PC-3 (cell line): ENCODE data around the gene MYBPH. TPM values are rescaled to one million over a fixed set of nuclear protein-coding genes. Genes with fewer than 3 reads are reported as not detected.

ENCODE experiments used
- ATAC-seq: fragments of 200-7000 bp; cut with Tn5 transposase; 2 replicates; pipeline ENCODE4 v1.9.1; 2020; ENCODE audit warnings: mild to moderate bottlenecking, moderate library complexity
- BruUV-seq: library from RNA; stranded (reverse); fragments of 400-500 nt; replicated peaks from 2 replicates; lab custom pipeline; 2021; lab: Mats Ljungman, UMichigan
- CTCF ChIA-PET: fragments of 300-600 bp; sonication (Branson Sonifier 250); formaldehyde crosslinking; loops from one replicate; lab custom pipeline; 2022; ENCODE audit warnings: antibody characterized with exemption; lab: Charles Lee
- POLR2A ChIA-PET: fragments of 300-600 bp; sonication (Branson Sonifier 250); formaldehyde crosslinking; loops from one replicate; lab custom pipeline; 2022; ENCODE audit warnings: antibody characterized with exemption; ENCODE audit not compliant: unreplicated experiment; lab: Charles Lee
- DNase-seq: peaks from one replicate; pipeline ENCODE4 v3.0.0-alpha.2; 2015
- H2AFZ ChIP-seq: fragments of 300-600 bp; sonication (generic); 2 replicates; pipeline ENCODE4 v1.6.0; 2016; ENCODE audit warnings: antibody characterized with exemption, low read length
- H3F3A ChIP-seq: fragments of 300-600 bp; sonication (generic); one replicate; pipeline ENCODE4 v1.6.0; 2017; ENCODE audit warnings: antibody characterized with exemption, low read length, control low read depth, mild to moderate bottlenecking; ENCODE audit not compliant: unreplicated experiment
- H3K27ac ChIP-seq: fragments of 300-600 bp; sonication (generic); 2 replicates; pipeline ENCODE4 v1.5.1; 2016; ENCODE audit warnings: mild to moderate bottlenecking, low read length
- H3K27me3 ChIP-seq: fragments of 300-600 bp; sonication (generic); 2 replicates; pipeline ENCODE4 v1.6.1; 2016; ENCODE audit warnings: low read length, mixed read lengths
- H3K36me3 ChIP-seq: fragments of 300-600 bp; sonication (generic); 2 replicates; pipeline ENCODE4 v1.6.1; 2016; ENCODE audit warnings: low read depth, mixed run types, low read length, mixed read lengths
- H3K4me1 ChIP-seq: fragments of 300-600 bp; sonication (generic); 2 replicates; pipeline ENCODE4 v1.5.1; 2016; ENCODE audit warnings: low read length; ENCODE audit not compliant: insufficient read depth
- H3K4me2 ChIP-seq: fragments of 300-600 bp; sonication (generic); 2 replicates; pipeline ENCODE4 v1.6.0; 2016; ENCODE audit warnings: low read length
- H3K4me3 ChIP-seq: fragments of 300-600 bp; sonication (generic); 2 replicates; pipeline ENCODE4 v1.5.1; 2016; ENCODE audit warnings: mild to moderate bottlenecking, low read length, mixed read lengths
- H3K79me2 ChIP-seq: fragments of 300-600 bp; sonication (generic); 2 replicates; pipeline ENCODE4 v1.6.1; 2017; ENCODE audit warnings: low read length, mixed read lengths
- H3K9ac ChIP-seq: fragments of 300-600 bp; sonication (generic); 2 replicates; pipeline ENCODE4 v1.6.0; 2016; ENCODE audit warnings: mild to moderate bottlenecking, low read length
- H3K9me2 ChIP-seq: fragments of 300-600 bp; sonication (generic); replicated peaks from 2 replicates; pipeline ENCODE4 v1.6.1; 2016; ENCODE audit warnings: mixed run types, low read length, mixed read lengths
- H3K9me3 ChIP-seq: fragments of 300-600 bp; sonication (generic); 2 replicates; pipeline ENCODE4 v1.6.1; 2016; ENCODE audit warnings: low read length, mixed read lengths
- H4K20me1 ChIP-seq: fragments of 300-600 bp; sonication (generic); 2 replicates; pipeline ENCODE4 v1.6.1; 2016; ENCODE audit warnings: low read length, mixed read lengths
- EZH2 ChIP-seq: fragments of 300-600 bp; sonication (generic); IDR thresholded peaks from one replicate; pipeline ENCODE4 v1.6.1; 2017; ENCODE audit warnings: antibody characterized with exemption, mild to moderate bottlenecking, low read length; ENCODE audit not compliant: unreplicated experiment
- EZH2phosphoT487 ChIP-seq: fragments of 300-600 bp; sonication (generic); IDR thresholded peaks from 2 replicates; pipeline ENCODE4 v1.6.1; 2018; ENCODE audit warnings: mild to moderate bottlenecking, antibody characterized with exemption, low read length, borderline replicate concordance
- intact Hi-C: fragments of 100-400 bp; cut with micrococcal nuclease; formaldehyde crosslinking; loops from 2 replicates; pipeline ENCODE4 v1.9.0; 2023
- total RNA-seq: library from RNA; depleted of rRNA; stranded (reverse); fragments of >200 nt; gene quantifications from 2 replicates; pipeline ENCODE4 v1.2.3, GENCODE V29; 2014
- TF ChIP-seq, protein P1 (sequence below): fragments of 300-600 bp; sonication (generic); conservative IDR thresholded peaks from 2 replicates; pipeline ENCODE4 v1.5.1; 2017; ENCODE audit warnings: antibody characterized with exemption, low read depth, mild to moderate bottlenecking, low read length

MYBPH gene
- total RNA-seq, 1 experiment from 2014 or later: not detected

DNA sequence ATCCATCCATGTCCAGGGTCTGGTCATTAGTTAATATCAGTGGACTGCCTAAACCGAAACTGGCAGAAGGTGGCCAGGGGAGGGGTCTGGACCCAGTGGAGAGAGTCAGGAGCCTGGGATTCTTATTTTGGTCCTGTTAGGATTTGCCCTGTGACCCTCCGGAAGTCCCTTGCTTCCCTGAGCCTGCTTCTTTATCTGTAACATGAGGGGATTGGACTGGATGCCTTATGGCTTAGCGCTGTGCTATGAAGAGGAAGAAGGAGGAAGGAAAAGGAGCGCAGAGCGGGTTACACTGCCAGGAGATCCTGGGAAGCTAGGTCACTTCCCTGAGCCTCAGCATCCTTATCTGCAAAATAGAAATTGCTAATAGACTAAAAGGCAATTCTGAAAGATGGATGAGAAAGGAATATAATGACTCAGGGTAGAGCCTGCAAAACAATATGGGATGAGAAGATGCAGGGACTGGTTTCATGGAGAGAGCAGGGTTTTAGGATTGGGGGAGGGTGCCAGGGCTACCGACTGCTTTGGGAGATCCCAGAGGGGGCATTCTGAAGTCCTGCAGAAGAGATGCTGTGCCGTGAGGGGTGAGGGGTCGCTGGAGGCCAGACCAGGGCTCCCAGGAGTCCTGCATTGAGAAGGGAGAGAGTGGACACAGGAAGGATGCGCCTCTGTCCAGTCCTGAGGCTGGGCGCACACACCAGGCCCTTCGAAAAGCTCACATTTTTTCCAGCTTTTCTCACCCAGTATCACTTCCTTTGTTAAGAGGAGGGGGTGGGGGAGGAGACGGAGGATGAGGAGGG, 48.6 kb downstream of the MYBPH start:
- H3K4me3 ChIP-seq: no peak overlapping the region
- no peak overlapping the region for H2AFZ ChIP-seq
- no peak for ATAC-seq
- intact Hi-C loops: loop anchor here (5.0 kb wide), 1 partner anchor 90 kb away; no protein-coding TSS in a partner anchor
- peaks cover 49% of the 10 kb centered on the region for H3K27me3 ChIP-seq
- no TSS peak for BruUV-seq
- H3F3A ChIP-seq: no peaks in the 10 kb centered on the region
- H3K36me3 ChIP-seq: no peaks in the 10 kb centered on the region
- no peaks in the 10 kb centered on the region for H4K20me1 ChIP-seq
- peak overlapping the region; percentile 54; the same call in 1 of the 2 replicates for H3K4me2 ChIP-seq
- H3K9me3 ChIP-seq: no peaks in the 10 kb centered on the region
- TF ChIP-seq EZH2: no peak
- TF ChIP-seq EZH2phosphoT487: no peak
- TF ChIP-seq, protein P1, sequence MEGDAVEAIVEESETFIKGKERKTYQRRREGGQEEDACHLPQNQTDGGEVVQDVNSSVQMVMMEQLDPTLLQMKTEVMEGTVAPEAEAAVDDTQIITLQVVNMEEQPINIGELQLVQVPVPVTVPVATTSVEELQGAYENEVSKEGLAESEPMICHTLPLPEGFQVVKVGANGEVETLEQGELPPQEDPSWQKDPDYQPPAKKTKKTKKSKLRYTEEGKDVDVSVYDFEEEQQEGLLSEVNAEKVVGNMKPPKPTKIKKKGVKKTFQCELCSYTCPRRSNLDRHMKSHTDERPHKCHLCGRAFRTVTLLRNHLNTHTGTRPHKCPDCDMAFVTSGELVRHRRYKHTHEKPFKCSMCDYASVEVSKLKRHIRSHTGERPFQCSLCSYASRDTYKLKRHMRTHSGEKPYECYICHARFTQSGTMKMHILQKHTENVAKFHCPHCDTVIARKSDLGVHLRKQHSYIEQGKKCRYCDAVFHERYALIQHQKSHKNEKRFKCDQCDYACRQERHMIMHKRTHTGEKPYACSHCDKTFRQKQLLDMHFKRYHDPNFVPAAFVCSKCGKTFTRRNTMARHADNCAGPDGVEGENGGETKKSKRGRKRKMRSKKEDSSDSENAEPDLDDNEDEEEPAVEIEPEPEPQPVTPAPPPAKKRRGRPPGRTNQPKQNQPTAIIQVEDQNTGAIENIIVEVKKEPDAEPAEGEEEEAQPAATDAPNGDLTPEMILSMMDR: no peak
- no peak overlapping the region for H3K27ac ChIP-seq
- CTCF ChIA-PET: interaction anchor here (0.6 kb wide), 1 partner anchor 58 kb away, joined by 7 read pairs; no protein-coding TSS in a partner anchor
- H3K9me2 ChIP-seq: no peaks in the 10 kb centered on the region
- H3K4me1 ChIP-seq: no peaks in the 10 kb centered on the region
- H3K9ac ChIP-seq: no peak overlapping the region
- H3K79me2 ChIP-seq: no peaks in the 10 kb centered on the region
- POLR2A ChIA-PET: no interaction called here
- DNase-seq: no peak

DNA sequence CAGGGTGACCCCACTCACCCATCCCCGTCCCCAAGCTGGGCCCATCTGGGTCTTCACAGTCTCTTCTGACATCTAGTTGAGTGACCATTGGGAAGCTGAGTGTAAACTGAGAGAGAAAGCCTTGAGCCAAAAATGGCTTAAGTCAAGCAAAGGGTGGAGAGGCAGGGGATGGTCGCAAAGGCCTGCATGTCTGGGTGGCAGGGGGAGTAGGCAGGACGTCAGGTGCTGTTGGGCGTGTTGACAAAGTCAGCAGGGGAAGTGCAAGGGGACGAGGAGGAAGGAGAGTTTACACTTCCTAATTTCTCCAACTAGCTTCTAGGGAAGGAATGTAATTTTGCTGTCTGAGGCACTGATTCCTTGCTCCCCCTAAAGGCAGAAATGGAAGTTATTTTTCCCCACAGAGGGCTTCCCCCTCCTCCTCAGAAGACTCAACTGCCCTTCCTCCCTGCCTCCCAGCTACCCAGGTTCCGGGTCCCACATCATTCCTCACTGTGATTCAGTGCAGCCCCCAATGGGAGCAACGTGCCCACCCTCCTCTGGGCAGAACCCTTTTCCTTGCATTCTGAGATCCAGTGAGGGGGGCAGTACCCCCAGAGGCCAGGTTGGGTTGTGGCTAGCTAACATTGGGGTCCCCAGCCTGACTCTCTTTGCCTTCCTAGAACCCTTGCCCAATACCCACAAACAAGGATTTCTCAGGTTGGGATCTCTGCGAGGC, 49.3 kb downstream of the MYBPH start:
- DNase-seq: peak; percentile 40

More for the DNA sequence above, 49.3 kb downstream of the MYBPH start:
- TF ChIP-seq, protein P1: peak; percentile 62
- TF ChIP-seq EZH2phosphoT487: no peak
- no peaks in the 10 kb centered on the region for H4K20me1 ChIP-seq
- no peak overlapping the region for H2AFZ ChIP-seq
- no peaks in the 10 kb centered on the region for H3K9me3 ChIP-seq
- no peaks in the 10 kb centered on the region for H3K4me1 ChIP-seq
- H3K27me3 ChIP-seq: peaks cover 53% of the 10 kb centered on the region
- no TSS peak for BruUV-seq
- CTCF ChIA-PET: interaction anchor here (0.5 to 0.8 kb wide), 4 partner anchors 9 to 90 kb away, joined by 3 read pairs; no protein-coding TSS in a partner anchor
- no peak overlapping the region for H3K9ac ChIP-seq
- H3K9me2 ChIP-seq: no peaks in the 10 kb centered on the region
- no peaks in the 10 kb centered on the region for H3K79me2 ChIP-seq
- intact Hi-C loops: loop anchor here (5.0 kb wide), 1 partner anchor 89 kb away; no protein-coding TSS in a partner anchor
- H3K36me3 ChIP-seq: no peaks in the 10 kb centered on the region
- peak; percentile 35; the same call in 1 of the 2 replicates for ATAC-seq
- POLR2A ChIA-PET: no interaction called here
- H3K4me2 ChIP-seq: no peak overlapping the region
- H3F3A ChIP-seq: no peaks in the 10 kb centered on the region
- no peak overlapping the region for H3K4me3 ChIP-seq
- no peak overlapping the region for H3K27ac ChIP-seq
